GM06990 (cell line): Measurements from ENCODE around the gene FOXL1.

Source experiments
- DNase-seq: peaks from one replicate; pipeline ENCODE4 v3.0.0-alpha.2; 2011; ENCODE audit not compliant: insufficient read length; ENCODE audit errors: extremely low read depth
- H3K27me3 ChIP-seq: replicated peaks from 2 replicates; pipeline ENCODE4 v1.6.0; 2011; ENCODE audit warnings: low read length; ENCODE audit not compliant: control insufficient read depth, insufficient read depth
- H3K36me3 ChIP-seq: 2 replicates; pipeline ENCODE4 v1.5.1; 2011; ENCODE audit warnings: low read length; ENCODE audit not compliant: control insufficient read depth, insufficient read depth
- H3K4me3 ChIP-seq: replicated peaks from 2 replicates; pipeline ENCODE4 v1.5.1; 2011; ENCODE audit warnings: low read depth, mild to moderate bottlenecking, control low read depth, low read length
- TF ChIP-seq, protein P1 (sequence below): IDR thresholded peaks from 2 replicates; pipeline ENCODE4 v1.5.1; 2011; ENCODE audit warnings: low read length, control low read depth, mild to moderate bottlenecking, inconsistent platforms; ENCODE audit not compliant: insufficient read depth, poor library complexity, severe bottlenecking

Gene FOXL1

DNA sequence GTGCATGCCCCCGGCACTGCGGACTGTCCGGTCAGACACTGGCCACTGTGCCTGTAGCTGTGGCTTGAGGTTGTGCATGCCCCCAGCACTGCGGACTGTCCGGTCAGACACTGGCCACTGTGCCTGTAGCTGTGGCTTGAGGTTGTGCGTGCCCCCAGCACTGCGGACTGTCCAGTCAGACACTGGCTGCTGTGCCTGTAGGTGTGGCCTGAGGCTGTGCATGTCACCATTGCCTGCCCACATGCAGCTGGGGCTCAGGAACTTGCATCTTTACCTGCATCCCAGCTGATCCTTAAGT is 28.5 kb upstream of the FOXL1 start:
- Histone ChIP-seq H3K36me3 (peaks cover 15% of the 10 kb centered on the region), H3K27me3 (no peaks in the 10 kb centered on the region), H3K4me3 (no peak overlapping the region)
- DNase-seq, result no peak
- TF ChIP-seq, protein P1, sequence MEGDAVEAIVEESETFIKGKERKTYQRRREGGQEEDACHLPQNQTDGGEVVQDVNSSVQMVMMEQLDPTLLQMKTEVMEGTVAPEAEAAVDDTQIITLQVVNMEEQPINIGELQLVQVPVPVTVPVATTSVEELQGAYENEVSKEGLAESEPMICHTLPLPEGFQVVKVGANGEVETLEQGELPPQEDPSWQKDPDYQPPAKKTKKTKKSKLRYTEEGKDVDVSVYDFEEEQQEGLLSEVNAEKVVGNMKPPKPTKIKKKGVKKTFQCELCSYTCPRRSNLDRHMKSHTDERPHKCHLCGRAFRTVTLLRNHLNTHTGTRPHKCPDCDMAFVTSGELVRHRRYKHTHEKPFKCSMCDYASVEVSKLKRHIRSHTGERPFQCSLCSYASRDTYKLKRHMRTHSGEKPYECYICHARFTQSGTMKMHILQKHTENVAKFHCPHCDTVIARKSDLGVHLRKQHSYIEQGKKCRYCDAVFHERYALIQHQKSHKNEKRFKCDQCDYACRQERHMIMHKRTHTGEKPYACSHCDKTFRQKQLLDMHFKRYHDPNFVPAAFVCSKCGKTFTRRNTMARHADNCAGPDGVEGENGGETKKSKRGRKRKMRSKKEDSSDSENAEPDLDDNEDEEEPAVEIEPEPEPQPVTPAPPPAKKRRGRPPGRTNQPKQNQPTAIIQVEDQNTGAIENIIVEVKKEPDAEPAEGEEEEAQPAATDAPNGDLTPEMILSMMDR, result no peak

DNA sequence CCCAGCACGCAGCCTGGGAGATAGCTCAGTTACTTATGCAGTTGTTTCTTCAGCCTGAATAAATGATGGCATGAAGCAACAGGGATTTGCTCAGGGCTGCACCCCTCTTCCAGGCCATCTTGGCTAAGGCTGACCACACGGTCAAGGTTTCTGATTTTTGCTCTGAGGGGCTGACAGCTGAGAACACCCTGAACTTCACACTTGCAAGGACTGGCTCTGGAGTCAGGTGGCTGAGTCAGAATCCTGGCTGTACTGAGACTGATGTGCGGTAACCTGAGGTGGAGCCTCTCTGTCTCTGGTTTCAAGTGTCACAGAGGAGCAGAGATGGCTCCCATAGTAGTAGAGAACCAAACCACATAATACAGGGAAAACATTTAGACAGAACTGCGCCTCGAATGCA is 28.1 kb upstream of the FOXL1 start:
- Histone ChIP-seq H3K27me3 (no peaks in the 10 kb centered on the region), H3K36me3 (peaks cover 14% of the 10 kb centered on the region), H3K4me3 (no peak overlapping the region)
- TF ChIP-seq, protein P1, result no peak
- no peak for DNase-seq

DNA sequence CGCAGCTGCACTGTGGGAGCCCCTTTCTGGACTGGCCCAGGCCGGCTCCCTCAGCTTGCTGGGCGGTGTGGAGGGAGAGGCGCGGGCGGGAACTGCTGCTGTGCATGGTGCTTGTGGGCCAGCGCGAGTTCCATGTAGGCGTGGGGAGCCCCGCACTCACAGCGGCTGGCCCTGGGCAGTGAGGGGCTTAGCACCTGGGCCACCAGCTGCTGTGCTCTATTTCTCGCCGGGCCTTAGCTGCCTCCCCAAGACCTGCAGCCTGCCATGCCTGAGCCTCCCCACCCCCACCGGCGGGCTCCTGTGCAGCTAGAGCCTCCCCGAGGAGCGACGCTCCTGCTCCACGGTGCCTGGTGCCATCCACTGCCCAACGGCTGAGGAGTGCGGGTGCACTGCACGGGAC is 25.0 kb upstream of the FOXL1 start:
- no peak overlapping the region for H3K4me3 ChIP-seq
- TF ChIP-seq, protein P1, result no peak

DNA sequence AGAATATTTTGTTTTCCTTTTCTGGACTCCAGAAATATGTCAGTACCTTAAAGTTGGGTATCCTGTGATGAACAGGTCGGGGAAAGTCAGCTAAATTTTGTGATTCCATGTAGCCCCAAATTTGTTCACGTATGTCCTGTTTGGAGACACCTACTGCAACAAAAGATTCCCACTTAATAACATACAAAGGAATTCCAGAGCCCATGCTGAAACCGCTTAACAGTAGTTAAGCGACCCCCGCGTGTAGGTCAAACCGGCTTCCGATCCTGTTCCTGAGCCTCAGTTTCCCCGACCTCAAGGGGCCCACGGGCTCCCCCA is 23.8 kb upstream of the FOXL1 start:
- Histone ChIP-seq H3K36me3 (peaks cover 6% of the 10 kb centered on the region), H3K4me3 (peak overlapping the region; percentile 97), H3K27me3 (no peaks in the 10 kb centered on the region)
- TF ChIP-seq, protein P1, result no peak
- DNase-seq, result no peak

More for the DNA sequence above, 25.0 kb upstream of the FOXL1 start:
- H3K36me3 ChIP-seq, result peaks cover 7% of the 10 kb centered on the region
- no peak for DNase-seq
- no peaks in the 10 kb centered on the region for H3K27me3 ChIP-seq

DNA sequence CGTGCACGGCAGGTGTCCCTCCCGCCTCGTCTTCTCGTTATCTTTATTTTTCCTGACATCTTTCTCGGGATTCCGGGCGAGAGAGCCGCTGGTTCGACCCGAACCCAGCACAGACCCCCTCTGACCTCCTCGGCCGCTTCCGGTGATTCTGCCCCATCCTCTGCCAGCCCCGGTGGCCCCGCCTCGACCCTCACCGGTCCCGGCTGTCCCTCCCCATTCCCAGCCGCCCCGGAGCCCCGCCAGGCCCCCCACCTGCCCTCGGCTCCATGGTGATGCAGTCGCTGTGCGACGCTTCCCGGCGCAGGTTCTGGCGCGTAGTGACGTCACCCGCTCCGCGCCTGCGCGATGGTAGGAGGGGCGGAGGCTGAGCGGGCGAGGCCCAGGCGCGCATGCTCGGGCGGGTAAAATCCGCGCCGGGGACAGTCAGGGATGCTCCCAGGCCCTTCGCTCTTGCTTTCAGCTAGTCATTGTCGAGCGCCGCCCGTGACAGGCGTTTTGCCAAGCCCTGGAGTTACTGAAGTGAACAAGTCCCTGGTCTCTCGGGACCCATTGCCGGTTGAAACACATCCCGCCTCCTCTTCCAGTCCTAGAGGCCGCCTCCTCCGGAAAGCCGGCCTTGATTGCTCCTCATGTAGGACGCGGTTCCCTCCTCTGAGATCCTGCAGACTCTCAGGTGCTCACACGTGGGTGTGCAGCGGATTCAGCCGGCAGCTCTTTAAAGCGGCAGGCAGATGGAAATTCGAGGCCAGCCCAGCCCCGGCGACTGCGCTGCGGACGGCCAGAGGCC is 23.2 kb upstream of the FOXL1 start, which contains the start of gene MTHFSD:
Gene MTHFSD (minus strand): TSS at position 319 of the 787 bp plus-strand sequence. CDS start 51 bp downstream, at position 268.
- H3K36me3 ChIP-seq, result peaks cover 2% of the 10 kb centered on the region
- peak; percentile 92 for DNase-seq
- peak within 1 kb of the TSS; percentile 97 for H3K4me3 ChIP-seq
- H3K27me3 ChIP-seq, result no peaks in the 10 kb centered on the region
- TF ChIP-seq, protein P1, result no peak

DNA sequence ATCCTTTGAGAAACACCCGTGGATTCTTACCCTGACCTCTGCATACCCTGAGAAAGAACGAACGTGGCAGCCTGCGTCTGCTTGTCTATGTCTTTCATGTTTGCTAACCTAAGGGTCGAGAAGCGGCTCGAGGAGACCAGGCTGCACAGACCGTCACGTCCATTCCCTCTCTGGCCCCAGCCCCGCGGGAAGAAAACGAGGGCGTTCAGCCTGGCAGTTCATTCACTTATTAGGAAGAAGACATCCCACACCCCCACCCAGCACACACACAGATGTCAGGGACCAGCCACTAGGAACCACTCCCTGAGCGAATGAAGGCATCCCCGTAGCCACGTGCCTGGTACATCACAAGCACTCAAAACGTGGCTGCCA is 22.7 kb upstream of the FOXL1 start:
- H3K4me3 ChIP-seq, result peak overlapping the region; percentile 97
- peaks cover 1% of the 10 kb centered on the region; the same call in 1 of the 2 replicates for H3K36me3 ChIP-seq
- H3K27me3 ChIP-seq, result no peaks in the 10 kb centered on the region
- TF ChIP-seq, protein P1, result no peak
- no peak for DNase-seq
